Activated CD8-positive, alpha-beta memory T cell treated with anti-CD3 and anti-CD28 coated beads for 4 hours (primary cell): ENCODE results near the gene CAPN12.

Experiments used
- DNase-seq, 2 donors: peaks; one replicate each; pipeline ENCODE4 v3.0.0-alpha.2; 2020; ENCODE audit warnings: low read depth in 2 of 2

CAPN12 gene

GRCh38 chr19:38726761-38727301, 17.4 kb downstream of the CAPN12 start:
- peak in 1 of 2 donors; percentile 50 for DNase-seq

- DNase-seq, result no peak
These were observed 18.0 kb downstream of the CAPN12 start for GRCh38 chr19:38726284-38726673.

GRCh38 chr19:38725469-38726283, 18.6 kb downstream of the CAPN12 start:
- DNase-seq, result no peak

- no peak for DNase-seq
These were observed 20.1 kb downstream of the CAPN12 start for GRCh38 chr19:38723990-38724854.

DNA sequence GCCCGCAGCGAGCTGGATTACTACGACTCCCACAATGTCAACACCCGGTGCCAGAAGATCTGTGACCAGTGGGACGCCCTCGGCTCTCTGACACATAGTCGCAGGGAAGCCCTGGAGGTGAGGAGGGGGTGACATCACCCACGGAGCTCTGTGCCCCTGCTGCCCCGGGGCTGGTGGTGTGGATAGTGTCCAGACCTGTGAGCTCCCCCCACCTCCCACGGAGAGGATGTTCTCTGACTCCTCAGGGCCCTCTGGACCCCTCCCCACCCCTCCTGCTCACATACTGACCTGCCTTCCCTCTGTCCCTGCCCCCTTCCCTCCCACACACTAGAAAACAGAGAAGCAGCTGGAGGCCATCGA, 20.7 kb downstream of the CAPN12 start:
- DNase-seq, result no peak

GRCh38 chr19:38722947-38723605, 21.2 kb downstream of the CAPN12 start:
- DNase-seq, result no peak

DNA sequence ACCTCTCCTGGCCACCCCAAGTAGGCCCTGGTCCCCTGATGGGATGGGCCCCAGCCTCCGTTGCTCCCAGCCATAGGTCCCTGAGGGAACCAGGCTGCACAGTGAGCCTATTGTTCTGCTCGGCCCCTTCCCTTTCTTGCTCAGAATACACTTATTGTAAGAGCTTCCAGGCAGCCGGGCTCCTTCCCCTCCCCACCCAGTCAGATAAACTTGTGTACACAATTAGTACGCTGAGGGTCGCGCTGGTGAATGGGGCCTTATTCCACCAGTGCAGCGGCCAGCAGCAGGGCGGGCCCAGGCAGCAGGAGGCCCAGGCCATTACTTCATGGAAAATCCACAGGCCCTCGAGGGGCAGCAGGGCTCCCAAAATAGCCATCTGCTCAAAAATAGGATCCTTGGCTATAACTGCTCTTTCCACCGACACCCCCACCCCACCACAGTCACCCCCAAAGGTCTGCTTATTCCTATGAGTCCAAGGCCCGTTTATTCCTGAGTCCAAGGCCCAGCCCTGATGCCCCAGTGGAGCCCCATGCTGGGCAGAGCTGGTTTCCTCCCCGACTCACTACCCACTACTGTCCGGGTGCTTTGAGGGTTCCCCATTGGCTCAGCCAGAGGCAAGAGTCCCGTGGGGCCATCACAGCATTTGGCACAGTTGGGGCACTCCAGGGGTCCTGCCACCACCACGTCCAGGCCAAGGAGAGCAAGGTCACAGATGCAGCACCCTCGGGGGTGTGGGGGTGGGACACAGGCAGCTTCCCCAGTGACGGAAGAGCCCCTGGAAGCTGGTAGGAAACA, 22.1 kb downstream of the CAPN12 start:
- DNase-seq, result no peak

GRCh38 chr19:38721496-38721895, 22.8 kb downstream of the CAPN12 start:
- DNase-seq, result no peak

- no peak for DNase-seq
These were observed 23.6 kb downstream of the CAPN12 start for GRCh38 chr19:38720559-38721236.

DNA sequence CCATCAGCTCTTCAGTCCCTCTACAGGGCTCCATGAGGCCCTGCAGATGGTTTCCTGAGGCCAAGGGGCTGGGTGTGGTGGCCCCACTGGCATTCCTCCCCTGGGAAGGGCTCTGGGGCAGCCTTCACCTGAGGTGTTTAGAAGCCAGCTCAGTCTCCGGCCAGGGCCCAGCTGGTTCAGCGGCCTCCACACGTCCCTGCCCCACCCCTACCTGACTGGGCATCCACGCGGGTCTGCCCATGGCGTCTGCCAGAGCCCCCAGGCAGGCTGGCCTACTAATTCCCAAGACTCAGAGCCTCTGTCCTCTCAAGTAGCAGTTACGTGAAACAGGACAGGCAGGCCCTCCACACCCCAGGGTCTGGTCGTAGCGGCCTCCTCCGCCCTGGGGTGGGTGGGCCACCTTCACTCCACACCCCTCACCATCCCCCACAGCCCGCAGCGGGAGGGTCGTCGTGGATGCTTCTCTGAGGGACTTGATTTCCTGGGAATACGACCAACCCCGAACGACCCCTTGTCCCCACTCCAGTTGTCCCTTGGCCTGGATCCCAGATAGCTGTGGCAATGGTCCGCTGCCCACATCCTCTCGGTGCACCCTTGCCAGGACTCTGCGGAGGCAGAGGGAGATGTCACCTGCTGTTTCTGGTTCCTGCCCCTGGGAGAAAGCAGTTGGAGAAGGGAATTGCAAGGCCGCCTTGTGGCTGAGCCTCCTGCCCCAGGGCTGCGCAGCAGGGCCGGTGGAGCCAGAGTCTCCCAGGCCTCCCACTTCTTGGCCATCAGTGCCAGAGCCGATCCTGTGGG, 24.3 kb downstream of the CAPN12 start:
- DNase-seq, result no peak

DNA sequence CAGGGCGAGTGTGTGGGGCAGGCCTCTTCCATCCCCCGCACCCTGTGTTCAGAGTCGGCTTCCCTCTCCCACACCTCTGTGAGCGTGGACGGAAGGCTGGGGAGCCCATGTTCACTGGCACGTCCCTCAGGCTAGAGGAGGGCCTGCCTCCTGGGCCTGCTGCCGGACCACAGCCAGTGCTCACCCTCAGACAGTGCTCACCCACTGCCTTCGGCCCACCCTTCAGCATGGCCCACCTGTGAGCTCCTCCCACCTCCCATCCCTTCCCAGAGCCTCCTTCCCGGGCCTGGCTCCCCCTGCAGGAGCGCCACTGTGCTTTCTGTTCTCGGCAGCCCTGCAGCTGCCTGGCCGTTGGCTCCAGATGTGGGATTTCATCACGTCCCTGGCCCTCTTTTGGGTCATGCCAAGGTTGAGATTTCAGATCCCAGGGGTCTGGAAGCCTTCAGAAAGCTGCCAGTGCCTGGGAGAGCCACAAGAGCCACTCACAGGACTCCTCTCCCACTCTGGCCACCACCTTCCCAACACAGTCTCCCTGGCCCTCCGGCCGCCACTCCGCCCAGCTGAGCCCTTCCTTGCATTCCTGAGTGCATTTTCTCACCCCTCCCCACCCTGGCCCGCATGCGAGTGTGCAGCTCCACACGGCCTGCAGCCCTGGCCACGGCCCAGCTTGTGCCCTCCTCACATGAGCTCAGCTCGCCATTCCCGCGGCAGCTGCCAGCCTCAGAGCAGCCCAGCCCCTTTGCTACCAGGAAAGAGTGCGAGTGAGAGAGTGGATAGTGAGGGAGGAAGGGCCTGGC, 25.3 kb downstream of the CAPN12 start:
- no peak for DNase-seq

- DNase-seq, result no peak
These were observed 26.4 kb downstream of the CAPN12 start for GRCh38 chr19:38717855-38718254.

DNA sequence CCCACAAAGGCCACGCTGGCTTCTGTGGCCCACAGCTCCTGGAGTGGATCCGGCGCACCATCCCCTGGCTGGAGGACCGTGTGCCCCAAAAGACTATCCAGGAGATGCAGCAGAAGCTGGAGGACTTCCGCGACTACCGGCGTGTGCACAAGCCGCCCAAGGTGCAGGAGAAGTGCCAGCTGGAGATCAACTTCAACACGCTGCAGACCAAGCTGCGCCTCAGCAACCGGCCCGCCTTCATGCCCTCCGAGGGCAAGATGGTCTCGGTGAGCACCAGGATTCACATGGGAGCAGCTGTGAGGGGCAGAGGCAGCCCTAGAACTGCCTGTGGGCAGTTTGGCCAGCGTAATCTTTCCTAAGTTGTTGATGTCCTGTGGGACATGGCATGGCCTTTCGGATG, 27.2 kb downstream of the CAPN12 start:
- no peak for DNase-seq

- DNase-seq, result no peak
These were observed 28.7 kb downstream of the CAPN12 start for GRCh38 chr19:38715555-38715954.

DNA sequence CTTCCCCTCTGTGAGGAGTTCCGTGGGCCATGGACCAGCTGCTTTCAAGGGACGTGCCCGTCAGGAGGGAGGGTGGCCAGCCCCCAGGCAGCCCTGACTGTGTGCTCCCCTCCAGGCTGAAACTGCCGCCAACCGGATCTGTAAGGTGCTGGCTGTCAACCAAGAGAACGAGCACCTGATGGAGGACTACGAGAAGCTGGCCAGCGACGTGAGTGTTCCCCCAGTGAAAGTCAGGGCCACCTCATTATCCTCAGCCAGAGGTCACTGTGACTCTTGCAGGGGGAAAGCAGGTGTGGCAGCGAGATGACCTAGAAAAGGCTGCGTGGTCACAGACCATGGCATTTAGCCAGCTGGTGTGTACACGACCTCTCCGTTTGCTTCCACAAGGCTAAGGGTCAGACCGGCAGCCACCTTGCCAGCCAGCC, 29.9 kb downstream of the CAPN12 start:
- no peak for DNase-seq

- DNase-seq, result no peak
These were observed 30.4 kb downstream of the CAPN12 start for GRCh38 chr19:38713865-38714264.

DNA sequence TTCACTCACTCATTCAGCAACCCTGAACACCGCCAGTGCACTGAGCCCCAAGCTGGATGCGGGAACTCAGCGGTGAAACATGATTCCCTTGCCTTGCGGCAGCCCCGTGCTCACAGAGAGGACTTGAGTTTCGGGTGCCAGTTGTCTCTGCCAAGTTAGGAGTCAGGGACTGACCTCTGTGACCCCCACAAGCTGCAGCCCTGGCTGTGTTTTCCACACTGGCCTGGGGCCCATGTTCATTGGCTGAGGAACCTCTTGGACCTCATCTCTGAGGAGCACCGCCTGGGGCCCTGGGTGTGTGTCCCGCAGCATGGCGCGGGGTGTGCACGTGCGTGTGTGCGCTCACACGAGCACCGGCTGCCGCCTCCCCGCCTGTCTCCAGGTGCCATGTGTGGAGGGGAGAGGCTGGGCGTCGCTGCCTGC, 31.0 kb downstream of the CAPN12 start:
- no peak for DNase-seq

GRCh38 chr19:38712161-38712748, 32.0 kb downstream of the CAPN12 start:
- no peak for DNase-seq

- DNase-seq, result no peak
These were observed 32.5 kb downstream of the CAPN12 start for GRCh38 chr19:38711726-38712153.
